Body of pancreas (tissue), 4 donors: Measurements from ENCODE around the gene TXK.

Experiments
- POLR2A ChIP-seq, 3 donors: fragments of 450-650 bp; IDR thresholded peaks; one replicate each; pipeline ENCODE4 v1.6.1; 2016; ENCODE audit warnings: antibody characterized with exemption in 3 of 3, mild to moderate bottlenecking in 2 of 3
- TF ChIP-seq, protein P1 (sequence below), 7 experiments: fragments of 450-650 bp in 4 of 7; fragments of 200-600 bp in 3 of 7; sonication (generic) in 3 of 7; IDR thresholded peaks; one replicate each; pipeline ENCODE4 v1.5.1; 2016 to 2019; ENCODE audit warnings: antibody characterized with exemption in 7 of 7

DNA sequence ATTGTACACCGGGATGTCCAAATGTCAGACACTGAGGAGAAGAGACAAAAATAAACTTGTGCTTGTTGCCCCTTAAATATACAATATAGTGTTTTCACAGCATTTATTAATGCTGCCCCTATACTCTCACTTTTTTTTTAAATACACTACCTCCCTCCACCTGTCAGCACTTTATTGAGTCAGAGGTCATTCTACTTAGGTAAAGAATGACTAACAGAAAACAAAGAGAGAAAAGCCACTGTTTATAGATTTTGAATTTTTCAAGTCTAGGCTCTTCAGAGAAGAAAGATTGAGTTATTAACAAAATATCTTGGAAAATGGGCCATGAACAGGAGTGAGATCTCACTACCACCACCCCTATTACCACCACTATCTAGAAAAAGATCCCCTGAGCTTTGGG is 59.4 kb downstream of the TXK start:
- TF ChIP-seq, protein P1, sequence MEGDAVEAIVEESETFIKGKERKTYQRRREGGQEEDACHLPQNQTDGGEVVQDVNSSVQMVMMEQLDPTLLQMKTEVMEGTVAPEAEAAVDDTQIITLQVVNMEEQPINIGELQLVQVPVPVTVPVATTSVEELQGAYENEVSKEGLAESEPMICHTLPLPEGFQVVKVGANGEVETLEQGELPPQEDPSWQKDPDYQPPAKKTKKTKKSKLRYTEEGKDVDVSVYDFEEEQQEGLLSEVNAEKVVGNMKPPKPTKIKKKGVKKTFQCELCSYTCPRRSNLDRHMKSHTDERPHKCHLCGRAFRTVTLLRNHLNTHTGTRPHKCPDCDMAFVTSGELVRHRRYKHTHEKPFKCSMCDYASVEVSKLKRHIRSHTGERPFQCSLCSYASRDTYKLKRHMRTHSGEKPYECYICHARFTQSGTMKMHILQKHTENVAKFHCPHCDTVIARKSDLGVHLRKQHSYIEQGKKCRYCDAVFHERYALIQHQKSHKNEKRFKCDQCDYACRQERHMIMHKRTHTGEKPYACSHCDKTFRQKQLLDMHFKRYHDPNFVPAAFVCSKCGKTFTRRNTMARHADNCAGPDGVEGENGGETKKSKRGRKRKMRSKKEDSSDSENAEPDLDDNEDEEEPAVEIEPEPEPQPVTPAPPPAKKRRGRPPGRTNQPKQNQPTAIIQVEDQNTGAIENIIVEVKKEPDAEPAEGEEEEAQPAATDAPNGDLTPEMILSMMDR (IDR thresholded peaks at IDR 0.05), result no peak
- no peak for TF ChIP-seq POLR2A (IDR thresholded peaks at IDR 0.05)
